IMR-90 (cell line): Measurements from ENCODE around the gene ATP1B1. TPM values are rescaled to one million over a fixed set of nuclear protein-coding genes. Genes with fewer than 3 reads are reported as not detected.

Source experiments
- ATAC-seq: fragments of 200-7000 bp; cut with Tn5 transposase; 2 replicates; pipeline ENCODE4 v1.9.1; 2020; ENCODE audit warnings: low read depth, mild to moderate bottlenecking, moderate library complexity
- BruUV-seq: library from RNA; stranded (reverse); fragments of 400-500 nt; replicated peaks from 2 replicates; lab custom pipeline; 2021; lab: Mats Ljungman, UMichigan
- CTCF ChIA-PET: fragments of 300-600 bp; formaldehyde crosslinking; extraction: SDS; loops from one replicate; lab custom pipeline; 2021; ENCODE audit warnings: antibody characterized with exemption; lab: Yijun Ruan, JAX
- POLR2A ChIA-PET: fragments of 300-600 bp; sonication (Branson Sonifier 250); formaldehyde crosslinking; loops from one replicate; lab custom pipeline; 2022; ENCODE audit warnings: antibody characterized with exemption; ENCODE audit not compliant: unreplicated experiment; lab: Charles Lee
- DNase-seq: peaks from one replicate; pipeline ENCODE4 v3.0.0; 2013
- H2AFZ ChIP-seq: replicated peaks from 2 replicates; pipeline ENCODE3; 2013; ENCODE audit warnings: low read length, mild to moderate bottlenecking; ENCODE audit not compliant: poor library complexity
- H2AK5ac ChIP-seq: 2 replicates; pipeline ENCODE4 v1.6.1; 2013; ENCODE audit warnings: low read depth, low read length, inconsistent platforms
- H2AK9ac ChIP-seq: replicated peaks from 2 replicates; pipeline ENCODE3; 2013; ENCODE audit warnings: mild to moderate bottlenecking, low read depth, low read length, moderate library complexity; ENCODE audit not compliant: poor library complexity
- H2BK120ac ChIP-seq: 2 replicates; pipeline ENCODE4 v1.6.1; 2013; ENCODE audit warnings: low read depth, low read length, inconsistent platforms
- H2BK15ac ChIP-seq: 3 replicates; pipeline ENCODE4 v1.6.1; 2013; ENCODE audit warnings: low read depth, low read length, inconsistent platforms
- H2BK20ac ChIP-seq: 2 replicates; pipeline ENCODE4 v1.6.1; 2013; ENCODE audit warnings: low read depth, mild to moderate bottlenecking, inconsistent platforms, low read length, moderate library complexity
- H2BK5ac ChIP-seq: 2 replicates; pipeline ENCODE4 v1.6.1; 2013; ENCODE audit warnings: mild to moderate bottlenecking, low read depth, low read length, inconsistent platforms; ENCODE audit not compliant: poor library complexity, severe bottlenecking
- H3K14ac ChIP-seq: replicated peaks from 2 replicates; pipeline ENCODE4 v1.6.1; 2013; ENCODE audit warnings: low read depth, low read length, inconsistent platforms
- H3K18ac ChIP-seq: 2 replicates; pipeline ENCODE4 v1.6.1; 2013; ENCODE audit warnings: low read depth, low read length, control low read depth
- H3K23ac ChIP-seq: 2 replicates; pipeline ENCODE4 v1.6.1; 2013; ENCODE audit warnings: low read depth, low read length, inconsistent platforms
- H3K27ac ChIP-seq: 2 replicates; pipeline ENCODE4 v1.5.1; 2013; ENCODE audit warnings: mild to moderate bottlenecking, control low read depth, low read length; ENCODE audit not compliant: insufficient read depth
- H3K27me3 ChIP-seq: 2 replicates; pipeline ENCODE4 v1.6.1; 2013; ENCODE audit warnings: low read length; ENCODE audit not compliant: control insufficient read depth, insufficient read depth
- H3K36me3 ChIP-seq: 2 replicates; pipeline ENCODE4 v1.6.1; 2013; ENCODE audit warnings: low read length, mixed read lengths; ENCODE audit not compliant: control insufficient read depth, insufficient read depth
- H3K4ac ChIP-seq: 2 replicates; pipeline ENCODE4 v1.6.1; 2013; ENCODE audit warnings: low read depth, low read length, inconsistent platforms
- H3K4me1 ChIP-seq: 2 replicates; pipeline ENCODE4 v1.6.1; 2013; ENCODE audit warnings: low read length, mixed read lengths; ENCODE audit not compliant: control insufficient read depth, insufficient read depth
- H3K4me2 ChIP-seq: 2 replicates; pipeline ENCODE4 v1.6.1; 2013; ENCODE audit warnings: low read depth, mild to moderate bottlenecking, control low read depth, low read length, moderate library complexity
- H3K4me3 ChIP-seq: 2 replicates; pipeline ENCODE4 v1.5.1; 2013; ENCODE audit warnings: low read depth, mild to moderate bottlenecking, control low read depth, low read length, moderate library complexity; ENCODE audit not compliant: insufficient read depth
- H3K56ac ChIP-seq: 2 replicates; pipeline ENCODE4 v1.6.1; 2013; ENCODE audit warnings: low read length, inconsistent platforms; ENCODE audit not compliant: insufficient read depth; ENCODE audit errors: extremely low read depth
- H3K79me1 ChIP-seq, 2 experiments: 2 replicates each; pipeline ENCODE4 v1.6.1; 2013; ENCODE audit warnings: low read length in 2 of 2, inconsistent platforms in 1 of 2, low read depth in 1 of 2
- H3K9ac ChIP-seq: 2 replicates; pipeline ENCODE4 v1.6.1; 2013; ENCODE audit warnings: low read depth, low read length, control low read depth
- H3K9me1 ChIP-seq: 2 replicates; pipeline ENCODE4 v1.6.1; 2013; ENCODE audit warnings: low read length, inconsistent platforms; ENCODE audit not compliant: insufficient read depth
- H3K9me3 ChIP-seq: 2 replicates; pipeline ENCODE4 v1.6.1; 2013; ENCODE audit warnings: low read length; ENCODE audit not compliant: control insufficient read depth, insufficient read depth
- H4K20me1 ChIP-seq: 2 replicates; pipeline ENCODE4 v1.6.1; 2013; ENCODE audit warnings: low read length, inconsistent platforms; ENCODE audit not compliant: insufficient read depth
- H4K5ac ChIP-seq: 2 replicates; pipeline ENCODE4 v1.6.1; 2013; ENCODE audit warnings: mild to moderate bottlenecking, low read depth, low read length, control low read depth
- H4K8ac ChIP-seq, 2 experiments: 2 replicates each; pipeline ENCODE4 v1.6.1; 2013; ENCODE audit warnings: low read depth in 2 of 2, low read length in 2 of 2, control low read depth in 1 of 2, inconsistent platforms in 1 of 2
- H4K91ac ChIP-seq: 2 replicates; pipeline ENCODE4 v1.6.1; 2013; ENCODE audit warnings: low read depth, low read length, inconsistent platforms; ENCODE audit not compliant: insufficient read depth
- BHLHE40 ChIP-seq: fragments of 150-350 bp; IDR thresholded peaks from 2 replicates; pipeline ENCODE4 v1.6.1; 2016; ENCODE audit warnings: mild to moderate bottlenecking, low read depth, low read length
- CEBPB ChIP-seq: IDR thresholded peaks from 2 replicates; pipeline ENCODE4 v1.6.1; 2012; ENCODE audit warnings: low read depth, low read length, improper control_type of control experiment
- CHD1 ChIP-seq: IDR thresholded peaks from 2 replicates; pipeline ENCODE4 v1.6.1; 2012; ENCODE audit warnings: low read depth, low read length, improper control_type of control experiment
- FOS ChIP-seq: fragments of 150-350 bp; IDR thresholded peaks from 2 replicates; pipeline ENCODE4 v1.6.1; 2016; ENCODE audit warnings: low read depth, low read length
- MAFK ChIP-seq: IDR thresholded peaks from 2 replicates; pipeline ENCODE4 v1.6.1; 2012; ENCODE audit warnings: low read depth, low read length, improper control_type of control experiment
- MXI1 ChIP-seq: IDR thresholded peaks from 2 replicates; pipeline ENCODE4 v1.6.1; 2012; ENCODE audit warnings: low read depth, mild to moderate bottlenecking, low read length, moderate library complexity, borderline replicate concordance
- NFE2L2 ChIP-seq: fragments of 150-350 bp; IDR thresholded peaks from 2 replicates; pipeline ENCODE4 v1.6.1; 2016; ENCODE audit warnings: low read depth, mild to moderate bottlenecking, low read length
- RAD21 ChIP-seq: IDR thresholded peaks from 2 replicates; pipeline ENCODE4 v1.6.1; 2012; ENCODE audit warnings: low read length, improper control_type of control experiment
- RCOR1 ChIP-seq: IDR thresholded peaks from 2 replicates; pipeline ENCODE4 v1.6.1; 2012; ENCODE audit warnings: mild to moderate bottlenecking, low read length, improper control_type of control experiment; ENCODE audit not compliant: insufficient replicate concordance
- SMC3 ChIP-seq: fragments of 150-350 bp; IDR thresholded peaks from 2 replicates; pipeline ENCODE4 v1.6.1; 2016; ENCODE audit warnings: low read depth, mild to moderate bottlenecking, antibody characterized with exemption, low read length, moderate library complexity
- USF2 ChIP-seq: fragments of 150-350 bp; IDR thresholded peaks from 2 replicates; pipeline ENCODE4 v1.6.1; 2017; ENCODE audit warnings: mild to moderate bottlenecking, antibody characterized with exemption, low read length, low read depth
- WGBS, 2 experiments: methylation state at CpG; one replicate each; pipeline versions ENCODE4 v1.1.5 to v1.1.7; 2013; ENCODE audit warnings: missing lambda C conversion rate in 2 of 2; ENCODE audit not compliant: insufficient read length in 1 of 2; ENCODE audit errors: extremely low coverage in 2 of 2; 5-methylcytosine and 5-hydroxymethylcytosine counted together
- dilution Hi-C: fragments of 300-500 bp; cut with HindIII; formaldehyde crosslinking; loops from one replicate; pipeline ENCODE4 v1.14.3; 2018; ENCODE audit warnings: low sequenced_read_pairs; ENCODE audit not compliant: unreplicated experiment
- in situ Hi-C: fragments of 300-500 bp; cut with MboI; formaldehyde crosslinking; loops from 3 replicates; pipeline ENCODE4 v1.14.3; 2019; ENCODE audit warnings: low sequenced_read_pairs, inconsistent platforms, mixed read lengths
- intact Hi-C: fragments of 100-400 bp; cut with micrococcal nuclease; formaldehyde crosslinking; loops from 2 replicates; pipeline ENCODE4 v1.10.0; 2022
- polyA plus RNA-seq, 3 experiments: library from polyadenylated mRNA; depleted of rRNA; stranded (reverse); fragments of >200 nt; gene quantifications; 2 replicates each; pipeline ENCODE4 v1.2.3, GENCODE V29; 2012; ENCODE audit warnings: low replicate concordance in 1 of 3
- total RNA-seq: library from RNA; depleted of rRNA; stranded (reverse); fragments of >200 nt; gene quantifications from 2 replicates; pipeline ENCODE4 v1.2.3, GENCODE V29; 2012
- TF ChIP-seq, protein P1 (sequence below): conservative IDR thresholded peaks from 2 replicates; pipeline ENCODE4 v1.5.1; 2012; ENCODE audit warnings: mild to moderate bottlenecking, low read depth, low read length, improper control_type of control experiment

The ATP1B1 gene
- total and polyA plus RNA-seq, 2 of the 4 experiments (the other 2 are of a cell fraction) = 14.5 to 22.1 TPM

DNA sequence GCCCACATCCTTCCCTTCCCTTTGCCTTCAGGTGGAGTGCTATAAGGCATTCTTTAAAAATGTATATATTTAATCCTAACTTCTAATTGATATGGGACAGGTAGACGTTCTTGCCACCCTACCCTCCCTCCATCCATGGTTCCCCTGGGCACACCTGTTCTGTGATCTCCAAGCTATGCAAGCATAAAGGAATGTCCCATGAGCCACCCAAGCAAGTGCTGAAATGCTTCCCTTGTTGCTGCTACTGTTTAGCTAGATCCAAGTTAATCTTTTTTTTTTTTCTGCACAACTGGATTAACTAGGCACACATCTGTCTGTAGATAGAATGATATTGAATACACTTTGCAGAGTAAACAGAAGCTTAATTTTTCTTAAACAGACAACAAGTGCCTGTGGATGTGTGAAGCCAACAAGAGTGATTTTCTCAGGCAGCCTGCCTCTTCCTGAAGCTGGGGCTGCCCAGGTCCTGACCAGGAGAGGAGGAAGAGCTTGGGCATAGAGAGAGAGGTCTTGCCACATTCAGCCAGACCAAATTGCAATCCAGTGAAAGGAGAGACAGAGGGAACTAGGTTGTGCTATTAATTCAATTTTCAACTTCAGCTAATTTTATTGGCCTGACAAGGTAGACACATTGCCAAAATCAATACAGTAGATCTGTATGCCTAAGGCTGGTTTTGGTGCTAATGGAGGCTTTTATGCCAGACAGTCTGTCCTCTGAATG is 28.2 kb upstream of the ATP1B1 start:
- Histone ChIP-seq H3K79me1 (no peaks in the 10 kb centered on the region), H3K27ac (no peak overlapping the region), H2AK5ac (no peak overlapping the region), H3K4me1 (no peaks in the 10 kb centered on the region), H3K9me1 (no peaks in the 10 kb centered on the region), H3K36me3 (no peaks in the 10 kb centered on the region), H4K8ac (no peak overlapping the region), H2BK120ac (no peak overlapping the region), H2BK20ac (no peak overlapping the region), H3K27me3 (peaks cover under 1% of the 10 kb centered on the region; the same call in 1 of the 2 replicates), H4K91ac (no peak overlapping the region), H2BK5ac (no peak overlapping the region), H4K20me1 (no peaks in the 10 kb centered on the region), H4K5ac (no peak overlapping the region), H2AK9ac (no peak overlapping the region), H3K23ac (no peak overlapping the region), H2BK15ac (no peak overlapping the region), H3K14ac (no peak overlapping the region), H3K4me2 (no peak overlapping the region), H3K9me3 (no peaks in the 10 kb centered on the region), H3K4me3 (no peak overlapping the region), H3K4ac (no peak overlapping the region), H3K9ac (no peak overlapping the region), H3K56ac (no peak overlapping the region), H2AFZ (no peak overlapping the region), H3K18ac (no peak overlapping the region)
- ATAC-seq = no peak
- no peak for DNase-seq
- intact Hi-C loops (no loop called here), dilution Hi-C loops (no loop called here), in situ Hi-C loops (loop anchor here (10.0 kb wide), 1 partner anchor 64 kb away; no protein-coding TSS in a partner anchor)
- ChIA-PET POLR2A (no interaction called here), CTCF (no interaction called here)
- no peak for TF ChIP-seq RCOR1
- TF ChIP-seq MXI1 = no peak
- TF ChIP-seq SMC3 = no peak
- no peak for TF ChIP-seq MAFK
- TF ChIP-seq RAD21 = no peak
- TF ChIP-seq USF2 = no peak
- TF ChIP-seq CEBPB = no peak
- TF ChIP-seq, protein P1, sequence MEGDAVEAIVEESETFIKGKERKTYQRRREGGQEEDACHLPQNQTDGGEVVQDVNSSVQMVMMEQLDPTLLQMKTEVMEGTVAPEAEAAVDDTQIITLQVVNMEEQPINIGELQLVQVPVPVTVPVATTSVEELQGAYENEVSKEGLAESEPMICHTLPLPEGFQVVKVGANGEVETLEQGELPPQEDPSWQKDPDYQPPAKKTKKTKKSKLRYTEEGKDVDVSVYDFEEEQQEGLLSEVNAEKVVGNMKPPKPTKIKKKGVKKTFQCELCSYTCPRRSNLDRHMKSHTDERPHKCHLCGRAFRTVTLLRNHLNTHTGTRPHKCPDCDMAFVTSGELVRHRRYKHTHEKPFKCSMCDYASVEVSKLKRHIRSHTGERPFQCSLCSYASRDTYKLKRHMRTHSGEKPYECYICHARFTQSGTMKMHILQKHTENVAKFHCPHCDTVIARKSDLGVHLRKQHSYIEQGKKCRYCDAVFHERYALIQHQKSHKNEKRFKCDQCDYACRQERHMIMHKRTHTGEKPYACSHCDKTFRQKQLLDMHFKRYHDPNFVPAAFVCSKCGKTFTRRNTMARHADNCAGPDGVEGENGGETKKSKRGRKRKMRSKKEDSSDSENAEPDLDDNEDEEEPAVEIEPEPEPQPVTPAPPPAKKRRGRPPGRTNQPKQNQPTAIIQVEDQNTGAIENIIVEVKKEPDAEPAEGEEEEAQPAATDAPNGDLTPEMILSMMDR = no peak
- TF ChIP-seq FOS = no peak
- no peak for TF ChIP-seq NFE2L2
- no peak for TF ChIP-seq CHD1
- no peak for TF ChIP-seq BHLHE40
- WGBS, 2 experiments = no CpG with 5 or more reads among the region's 1 CpG
- no TSS peak for BruUV-seq
